Gastroesophageal sphincter (tissue), 4 donors: Measurements from ENCODE around the gene PLAC1. TPM values are rescaled to one million over a fixed set of nuclear protein-coding genes. Genes with fewer than 3 reads are reported as not detected.

ENCODE experiments used
- ATAC-seq: fragments of 150-250 bp; one replicate; pipeline ENCODE4 v1.9.1; 2016; ENCODE audit warnings: mild to moderate bottlenecking, moderate library complexity
- H3K27ac ChIP-seq, 4 donors: fragments of 200-600 bp; sonication (generic) in 3 of 4; 1 replicate in 3 of 4; 2 replicates in 1 of 4; pipeline ENCODE4 v1.5.1; 2016 to 2019
- H3K27me3 ChIP-seq: fragments of 200-600 bp; sonication (generic); one replicate; pipeline ENCODE4 v1.5.1; 2019
- H3K36me3 ChIP-seq, 2 donors: fragments of 200-600 bp; sonication (generic); one replicate each; pipeline ENCODE4 v1.5.1; 2019; ENCODE audit warnings: control low read depth in 1 of 2
- H3K4me1 ChIP-seq, 3 donors: fragments of 200-600 bp; sonication (generic); 1 replicate in 2 of 3; 2 replicates in 1 of 3; pipeline ENCODE4 v1.5.1; 2016 to 2019; ENCODE audit warnings: control low read depth in 2 of 3
- H3K4me3 ChIP-seq, 2 donors: fragments of 200-600 bp; sonication (generic); one replicate each; pipeline ENCODE4 v1.5.1; 2019; ENCODE audit warnings: mild to moderate bottlenecking in 1 of 2, moderate library complexity in 1 of 2
- H3K9me3 ChIP-seq, 3 donors: fragments of 200-600 bp; sonication (generic); one replicate each; pipeline ENCODE4 v1.5.1; 2017 to 2019; ENCODE audit warnings: control low read depth in 2 of 3
- EP300 ChIP-seq: sonication (generic); formaldehyde crosslinking; IDR thresholded peaks from one replicate; pipeline ENCODE4 v1.6.1; 2017; ENCODE audit warnings: antibody characterized with exemption, mild to moderate bottlenecking
- POLR2A ChIP-seq, 2 donors: fragments of 450-650 bp; IDR thresholded peaks; one replicate each; pipeline ENCODE4 v1.6.1; 2017; ENCODE audit warnings: antibody characterized with exemption in 2 of 2, mild to moderate bottlenecking in 2 of 2, moderate library complexity in 1 of 2
- POLR2AphosphoS5 ChIP-seq: sonication (generic); formaldehyde crosslinking; IDR thresholded peaks from one replicate; pipeline ENCODE4 v1.6.1; 2017; ENCODE audit warnings: antibody characterized with exemption
- WGBS, 2 donors: methylation state at CpG; one replicate each; pipeline ENCODE4 v1.1.5; 2018; ENCODE audit warnings: low coverage in 1 of 2; 5-methylcytosine and 5-hydroxymethylcytosine counted together
- total RNA-seq, 4 donors: library from RNA; depleted of rRNA; stranded (reverse); fragments of >200 nt; gene quantifications; one replicate each; pipeline ENCODE4 v1.1.0, GENCODE V29; 2016
- TF ChIP-seq, protein P1 (sequence below), 4 experiments: fragments of 200-600 bp in 2 of 4; fragments of 450-650 bp in 2 of 4; sonication (generic) in 1 of 4; IDR thresholded peaks; one replicate each; pipeline ENCODE4 v1.5.1; 2017 to 2019; ENCODE audit warnings: antibody characterized with exemption in 4 of 4, mild to moderate bottlenecking in 2 of 4, moderate library complexity in 2 of 4

Gene PLAC1
- total RNA-seq, 4 donors from 2014 or later: not detected

DNA sequence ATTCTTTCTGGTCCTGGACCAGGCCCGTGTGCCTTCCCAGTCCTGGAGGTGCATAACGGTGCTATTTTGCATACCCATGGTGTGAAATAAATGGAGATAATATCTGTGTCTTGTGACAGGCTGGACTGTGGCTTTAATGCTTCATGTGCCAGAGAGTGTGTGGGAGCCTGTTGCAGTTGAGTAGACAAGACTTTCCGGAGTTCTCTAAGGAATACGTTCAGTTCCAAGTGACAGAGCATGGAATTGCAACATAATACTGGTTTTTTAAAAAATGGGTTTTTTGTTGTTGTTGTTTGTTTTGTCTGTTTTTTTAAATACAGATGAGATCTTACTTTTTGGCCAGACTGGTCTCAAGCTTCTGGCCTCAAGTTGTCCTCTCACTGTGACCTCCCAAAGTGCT lies 124.3 kb downstream of the PLAC1 start:
- 64 to 74% methylated on average over 3 to 4 of the region's 4 CpGs for WGBS, 2 donors
- no peaks in the 10 kb centered on the region for H3K9me3 ChIP-seq
- no peak for ATAC-seq
- no peaks in the 10 kb centered on the region for H3K27me3 ChIP-seq
- TF ChIP-seq, protein P1, sequence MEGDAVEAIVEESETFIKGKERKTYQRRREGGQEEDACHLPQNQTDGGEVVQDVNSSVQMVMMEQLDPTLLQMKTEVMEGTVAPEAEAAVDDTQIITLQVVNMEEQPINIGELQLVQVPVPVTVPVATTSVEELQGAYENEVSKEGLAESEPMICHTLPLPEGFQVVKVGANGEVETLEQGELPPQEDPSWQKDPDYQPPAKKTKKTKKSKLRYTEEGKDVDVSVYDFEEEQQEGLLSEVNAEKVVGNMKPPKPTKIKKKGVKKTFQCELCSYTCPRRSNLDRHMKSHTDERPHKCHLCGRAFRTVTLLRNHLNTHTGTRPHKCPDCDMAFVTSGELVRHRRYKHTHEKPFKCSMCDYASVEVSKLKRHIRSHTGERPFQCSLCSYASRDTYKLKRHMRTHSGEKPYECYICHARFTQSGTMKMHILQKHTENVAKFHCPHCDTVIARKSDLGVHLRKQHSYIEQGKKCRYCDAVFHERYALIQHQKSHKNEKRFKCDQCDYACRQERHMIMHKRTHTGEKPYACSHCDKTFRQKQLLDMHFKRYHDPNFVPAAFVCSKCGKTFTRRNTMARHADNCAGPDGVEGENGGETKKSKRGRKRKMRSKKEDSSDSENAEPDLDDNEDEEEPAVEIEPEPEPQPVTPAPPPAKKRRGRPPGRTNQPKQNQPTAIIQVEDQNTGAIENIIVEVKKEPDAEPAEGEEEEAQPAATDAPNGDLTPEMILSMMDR (IDR thresholded peaks at IDR 0.05): no peak
- TF ChIP-seq POLR2A (IDR thresholded peaks at IDR 0.05) (no peak), EP300 (no peak), POLR2AphosphoS5 (no peak)
- H3K36me3 ChIP-seq: no peaks in the 10 kb centered on the region
- H3K4me1 ChIP-seq: no peaks in the 10 kb centered on the region
- H3K4me3 ChIP-seq: no peak overlapping the region
- no peak overlapping the region for H3K27ac ChIP-seq

GRCh38 chrX:134533352-134533751 lies 124.9 kb downstream of the PLAC1 start:
- H3K4me1 ChIP-seq: no peaks in the 10 kb centered on the region
- H3K27me3 ChIP-seq: no peaks in the 10 kb centered on the region
- H3K36me3 ChIP-seq: no peaks in the 10 kb centered on the region
- WGBS, 2 donors: 63 to 76% methylated on average over 4 to 8 of the region's 9 CpGs
- no peaks in the 10 kb centered on the region for H3K9me3 ChIP-seq
- TF ChIP-seq, protein P1 (IDR thresholded peaks at IDR 0.05): no peak
- TF ChIP-seq POLR2A (IDR thresholded peaks at IDR 0.05): no peak
- TF ChIP-seq EP300: no peak
- TF ChIP-seq POLR2AphosphoS5: no peak
- H3K27ac ChIP-seq: no peak overlapping the region
- H3K4me3 ChIP-seq: no peak overlapping the region
- ATAC-seq: no peak

DNA sequence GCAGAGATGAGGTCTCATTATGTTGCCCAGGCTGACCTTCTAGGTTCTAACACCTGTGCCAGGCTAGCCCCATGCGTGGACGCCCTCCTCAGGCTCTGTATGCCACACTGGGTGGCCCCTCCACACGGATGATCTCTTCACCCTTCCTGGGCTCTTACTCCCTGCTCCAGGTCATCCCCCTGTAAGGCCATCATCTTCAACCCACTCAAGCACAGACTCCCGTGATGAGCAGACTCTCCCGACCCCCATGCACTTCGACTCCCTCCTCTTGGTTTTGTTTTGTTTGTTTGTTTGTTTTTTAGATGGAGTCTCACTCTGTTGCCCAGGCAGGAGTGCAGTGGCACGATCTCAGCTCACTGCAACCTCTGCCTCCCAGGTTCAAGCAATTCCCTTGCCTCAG lies 127.4 kb downstream of the PLAC1 start:
- Histone ChIP-seq H3K9me3 (no peaks in the 10 kb centered on the region), H3K36me3 (no peaks in the 10 kb centered on the region), H3K27me3 (no peaks in the 10 kb centered on the region), H3K4me3 (no peak overlapping the region), H3K4me1 (no peaks in the 10 kb centered on the region), H3K27ac (no peak overlapping the region)
- 79 to 86% methylated on average over 3 to 4 of the region's 7 CpGs for WGBS, 2 donors
- no peak for ATAC-seq
- TF ChIP-seq, protein P1 (IDR thresholded peaks at IDR 0.05): no peak
- TF ChIP-seq EP300: no peak
- no peak for TF ChIP-seq POLR2A (IDR thresholded peaks at IDR 0.05)
- no peak for TF ChIP-seq POLR2AphosphoS5

DNA sequence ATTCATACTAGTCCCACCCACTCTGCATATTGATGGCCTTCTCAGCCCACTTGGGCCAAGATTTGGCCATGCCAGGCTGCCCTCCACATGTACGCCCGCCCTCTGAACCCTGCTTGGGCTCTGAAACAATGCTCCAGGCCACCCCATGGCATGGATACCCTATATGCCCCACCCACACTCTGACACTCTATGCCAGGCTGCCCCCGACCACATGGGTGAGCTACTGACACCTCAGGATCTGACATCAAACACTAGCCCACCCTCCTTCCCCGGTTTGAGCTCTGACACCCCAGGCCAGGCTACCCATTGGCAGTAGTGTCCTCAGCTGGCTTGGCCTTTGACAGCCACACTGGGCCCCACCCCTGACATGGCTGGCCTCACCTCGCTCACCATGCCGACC lies 128.8 kb downstream of the PLAC1 start:
- H3K27me3 ChIP-seq: no peaks in the 10 kb centered on the region
- 70 to 100% methylated on average over 1 to 2 of the region's 6 CpGs for WGBS, 2 donors
- no peaks in the 10 kb centered on the region for H3K9me3 ChIP-seq
- TF ChIP-seq POLR2AphosphoS5: no peak
- TF ChIP-seq, protein P1 (IDR thresholded peaks at IDR 0.05): no peak
- TF ChIP-seq POLR2A (IDR thresholded peaks at IDR 0.05): no peak
- no peak for TF ChIP-seq EP300
- H3K36me3 ChIP-seq: no peaks in the 10 kb centered on the region
- H3K4me1 ChIP-seq: no peaks in the 10 kb centered on the region
- H3K4me3 ChIP-seq: no peak overlapping the region
- no peak for ATAC-seq
- no peak overlapping the region for H3K27ac ChIP-seq

GRCh38 chrX:134528960-134529359 lies 129.3 kb downstream of the PLAC1 start:
- ATAC-seq: no peak
- Histone ChIP-seq H3K27me3 (no peaks in the 10 kb centered on the region), H3K27ac (no peak overlapping the region), H3K4me3 (no peak overlapping the region), H3K36me3 (no peaks in the 10 kb centered on the region), H3K9me3 (no peaks in the 10 kb centered on the region), H3K4me1 (no peaks in the 10 kb centered on the region)
- 78% methylated on average over 3 of the region's 3 CpGs; no CpG with 5 or more reads in 1 of the 2 donors for WGBS, 2 donors
- TF ChIP-seq EP300: no peak
- TF ChIP-seq, protein P1 (IDR thresholded peaks at IDR 0.05): no peak
